GM19463 (cell line): Measurements from ENCODE around the gene HAND2.

Source experiments
- ATAC-seq: cut with Tn5 transposase; IDR thresholded peaks from one replicate; pipeline ENCODE4 v1.9.1; 2021; ENCODE audit warnings: mild to moderate bottlenecking, moderate library complexity; ENCODE audit not compliant: unreplicated experiment

Gene HAND2

DNA sequence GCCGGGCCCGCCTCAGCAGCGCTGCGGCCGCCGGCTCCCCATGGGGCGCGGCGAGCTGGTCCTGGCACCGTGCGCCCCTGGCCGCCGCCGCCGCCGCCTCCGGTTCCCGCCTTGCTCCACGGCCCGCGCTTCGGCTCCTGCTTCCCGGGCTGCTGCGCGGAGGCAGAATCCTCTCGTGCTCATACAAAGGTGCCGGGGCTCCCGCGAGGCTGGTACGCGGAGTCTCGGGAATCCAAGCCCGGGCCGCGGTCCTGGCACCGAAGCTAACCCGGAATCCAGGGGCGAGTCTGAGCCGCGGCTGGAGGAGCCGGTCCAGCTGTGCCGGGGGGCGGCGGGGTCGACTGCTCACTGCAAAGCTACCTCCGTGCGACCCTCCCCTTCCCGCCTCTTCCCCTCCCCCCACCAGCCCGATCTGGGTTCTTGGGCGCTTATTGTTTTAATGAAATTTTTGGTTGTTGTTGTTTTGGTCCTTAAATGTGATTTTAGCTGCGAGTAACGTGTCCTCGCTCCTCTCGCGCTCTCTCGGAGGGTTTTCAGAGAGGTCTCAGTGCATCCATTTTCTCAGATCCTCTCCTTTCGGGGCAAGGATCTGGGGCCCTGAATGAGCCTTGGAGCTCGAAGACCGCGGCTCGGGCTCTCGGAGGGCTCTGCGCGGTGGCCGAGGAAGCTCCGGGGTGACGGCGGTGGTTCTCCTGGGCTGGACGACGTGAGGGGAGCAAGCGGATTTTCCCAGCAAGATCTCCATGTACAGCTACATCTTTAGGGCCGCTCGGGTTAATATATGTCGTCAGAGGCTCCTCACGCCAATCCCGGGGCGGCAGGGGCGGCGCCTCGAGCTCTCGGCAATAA lies at the start of gene HAND2:
TSS of gene HAND2 (minus strand) at position 753 of the 849 bp plus-strand sequence. CDS start 940 bp downstream, outside the sequence.
- ATAC-seq: no peak

- no peak for ATAC-seq
These were observed 48.9 kb upstream of the HAND2 start for GRCh38 chr4:173578956-173579355.

DNA sequence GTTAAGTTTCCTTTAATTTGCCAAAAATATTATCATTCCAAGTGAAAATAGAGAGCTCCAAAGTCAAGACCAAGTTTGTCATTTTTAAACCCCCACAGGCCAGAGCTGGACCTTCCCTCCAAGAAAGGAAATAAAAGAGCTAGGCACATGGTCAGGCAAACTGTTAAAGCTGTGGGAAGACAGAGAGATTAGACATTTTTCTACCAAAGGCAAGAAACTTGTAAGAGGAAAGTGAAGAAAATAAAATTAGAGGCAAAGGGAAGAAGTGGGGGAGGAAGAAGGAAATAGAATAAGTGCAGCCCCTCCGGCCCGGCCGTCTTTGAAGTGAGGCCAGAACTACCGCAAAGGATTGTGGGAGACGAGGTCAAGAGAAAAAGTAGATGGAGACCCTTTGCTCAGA lies 47.9 kb upstream of the HAND2 start:
- no peak for ATAC-seq

DNA sequence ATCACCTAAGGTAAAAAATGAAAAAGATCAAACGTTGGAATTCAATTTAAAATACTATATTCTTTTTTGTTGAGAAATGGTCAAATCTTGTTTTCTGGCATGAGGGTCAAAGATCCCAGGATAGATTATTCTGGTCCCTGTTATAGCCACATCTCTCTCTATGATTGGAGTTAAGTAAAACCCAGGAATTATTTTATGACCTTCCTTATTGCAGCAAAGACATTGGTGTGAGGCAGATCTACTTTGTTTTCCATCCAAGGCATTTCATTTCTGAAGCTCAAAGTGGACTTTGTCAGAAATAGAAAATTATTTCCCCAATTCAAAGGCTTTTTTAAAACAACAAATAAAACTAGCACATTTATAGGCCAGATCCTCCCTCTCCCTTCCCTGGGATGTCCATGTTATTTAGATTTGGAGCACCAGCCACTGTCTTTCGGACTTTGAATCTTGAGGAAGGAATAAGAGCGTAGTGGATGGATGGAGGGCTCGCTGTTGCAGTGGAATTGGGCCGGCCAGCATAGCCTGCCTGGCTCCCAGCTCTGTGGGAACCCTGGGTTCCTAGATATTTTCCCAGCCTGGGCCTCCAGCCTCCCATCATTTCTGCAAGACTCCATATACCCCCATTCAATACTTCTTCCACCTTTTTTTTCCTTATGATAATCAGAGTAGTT lies 45.6 kb upstream of the HAND2 start:
- ATAC-seq: no peak

GRCh38 chr4:173573725-173574124 lies 43.7 kb upstream of the HAND2 start:
- ATAC-seq: no peak

- ATAC-seq: no peak
These were observed 43.3 kb upstream of the HAND2 start for GRCh38 chr4:173573286-173573685.

DNA sequence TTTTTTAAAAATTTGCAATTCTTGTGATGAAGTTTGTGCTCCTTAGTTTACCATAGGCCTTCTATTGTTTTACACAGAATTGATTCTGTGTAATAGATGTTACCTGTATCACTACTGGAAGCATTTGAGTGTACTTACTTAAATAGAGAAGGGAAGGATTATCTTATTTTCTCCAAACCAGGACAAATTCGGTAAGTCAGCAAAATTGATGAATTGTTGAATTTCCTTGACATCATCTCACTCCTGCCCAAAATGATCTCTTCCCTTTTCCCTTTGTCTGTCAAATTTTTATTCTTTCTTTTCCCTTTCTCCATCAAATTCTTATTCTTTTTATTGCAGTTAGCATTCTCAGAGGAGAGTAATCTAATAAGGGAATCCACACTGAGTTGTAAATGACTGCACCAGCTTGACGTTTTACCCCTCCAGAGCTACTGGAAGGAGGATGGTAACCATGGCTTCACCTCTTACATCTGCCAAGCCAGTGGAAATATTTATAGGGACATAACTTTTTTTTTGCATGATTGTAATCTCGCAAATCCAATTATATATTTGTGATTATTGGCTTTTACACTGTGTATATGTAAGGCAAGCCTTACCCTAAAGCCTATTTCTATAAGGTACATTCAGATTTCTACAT lies 42.6 kb upstream of the HAND2 start:
- ATAC-seq: no peak

- ATAC-seq: no peak
These were observed 41.6 kb upstream of the HAND2 start for GRCh38 chr4:173571620-173572019.

GRCh38 chr4:173565281-173565680 lies 35.3 kb upstream of the HAND2 start:
- ATAC-seq: no peak

GRCh38 chr4:173564461-173564860 lies 34.4 kb upstream of the HAND2 start:
- ATAC-seq: no peak

- ATAC-seq: no peak
These were observed 30.9 kb upstream of the HAND2 start for GRCh38 chr4:173560896-173561295.

GRCh38 chr4:173556398-173557131 lies 26.5 kb upstream of the HAND2 start:
- no peak for ATAC-seq

DNA sequence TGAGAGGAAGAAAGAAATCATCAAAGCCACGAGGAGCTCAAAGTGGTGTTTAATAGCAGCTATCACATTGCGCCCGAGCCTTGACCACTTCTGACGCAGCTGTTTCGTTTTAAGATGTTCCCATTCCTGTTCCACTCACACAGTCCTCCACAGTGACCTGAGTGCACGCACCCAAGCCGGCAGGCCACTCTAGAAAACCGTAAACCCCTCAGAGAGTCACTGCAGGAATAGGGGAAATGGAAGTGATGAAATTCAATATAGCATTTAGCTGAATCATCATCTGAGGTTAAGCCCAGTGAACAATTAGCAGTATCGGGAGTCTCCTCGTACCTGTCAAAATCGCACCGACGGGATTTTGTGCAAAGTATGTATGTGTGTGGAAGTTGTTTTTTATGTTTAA lies 17.9 kb upstream of the HAND2 start:
- no peak for ATAC-seq

DNA sequence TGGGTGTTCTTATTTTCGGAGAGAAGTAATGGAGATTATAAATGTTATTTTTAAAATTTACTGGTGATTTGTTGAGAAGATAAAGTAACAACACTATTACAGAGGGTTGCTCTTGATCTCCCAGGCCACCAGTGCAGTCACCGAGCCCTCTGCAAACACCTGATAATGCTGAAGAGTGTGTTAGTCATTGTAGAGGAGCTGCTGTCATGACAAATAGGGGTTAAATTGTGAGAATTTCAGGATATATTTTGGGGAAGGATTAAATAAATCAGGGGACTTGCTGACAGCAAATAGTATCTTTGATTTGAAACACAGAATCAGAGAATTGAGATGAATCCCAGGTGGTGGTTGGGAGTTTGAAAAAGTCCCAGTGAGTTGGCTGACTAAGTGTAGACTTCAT lies 16.7 kb upstream of the HAND2 start:
- ATAC-seq: no peak

GRCh38 chr4:173545440-173545839 lies 15.4 kb upstream of the HAND2 start:
- ATAC-seq: no peak

- no peak for ATAC-seq
These were observed 13.2 kb upstream of the HAND2 start for GRCh38 chr4:173543266-173543665.

DNA sequence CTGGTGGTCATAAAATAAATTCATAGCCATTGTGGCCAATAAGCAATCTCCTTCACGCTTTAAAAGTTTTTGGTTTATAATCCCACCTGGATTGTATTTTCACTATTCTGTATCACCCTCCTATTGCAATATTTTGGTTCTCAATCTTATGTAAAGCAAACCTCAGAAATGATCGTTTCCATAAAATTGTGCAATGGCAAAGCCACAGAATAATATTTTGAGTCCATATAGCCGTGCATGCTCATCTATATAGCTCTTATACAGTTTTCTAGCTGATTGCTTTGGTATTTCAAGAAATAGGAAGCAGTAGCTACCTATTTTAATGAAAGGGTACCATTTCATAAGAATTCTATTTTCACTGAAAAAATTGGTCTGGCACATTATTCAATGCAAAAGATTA lies 10.0 kb upstream of the HAND2 start:
- ATAC-seq: no peak

DNA sequence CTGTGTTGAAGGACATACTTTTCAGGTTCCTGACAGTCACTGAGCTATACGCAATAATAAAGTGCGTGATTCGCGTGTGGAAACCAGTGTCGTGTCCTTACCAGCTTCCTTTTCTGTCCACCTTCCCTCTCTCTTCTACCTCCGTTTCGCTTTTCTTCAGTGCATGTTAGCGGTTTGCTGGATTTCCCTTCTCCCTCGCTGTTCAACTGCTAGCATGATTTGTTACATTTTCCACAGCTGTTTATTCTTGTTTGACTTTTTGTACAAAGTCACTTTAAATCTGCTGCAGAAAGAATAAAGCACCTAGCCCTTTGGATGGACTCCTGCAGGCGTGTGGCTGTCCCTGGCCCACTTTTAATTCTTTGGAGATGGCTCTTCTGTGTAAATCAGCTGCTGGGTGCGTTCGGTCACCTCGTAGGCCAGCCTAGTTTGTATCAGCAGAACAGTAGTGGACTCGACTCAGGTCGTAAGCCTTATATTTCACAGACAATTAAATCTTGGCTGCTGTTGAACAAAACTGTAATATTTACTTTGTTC lies 8.9 kb upstream of the HAND2 start:
- no peak for ATAC-seq

DNA sequence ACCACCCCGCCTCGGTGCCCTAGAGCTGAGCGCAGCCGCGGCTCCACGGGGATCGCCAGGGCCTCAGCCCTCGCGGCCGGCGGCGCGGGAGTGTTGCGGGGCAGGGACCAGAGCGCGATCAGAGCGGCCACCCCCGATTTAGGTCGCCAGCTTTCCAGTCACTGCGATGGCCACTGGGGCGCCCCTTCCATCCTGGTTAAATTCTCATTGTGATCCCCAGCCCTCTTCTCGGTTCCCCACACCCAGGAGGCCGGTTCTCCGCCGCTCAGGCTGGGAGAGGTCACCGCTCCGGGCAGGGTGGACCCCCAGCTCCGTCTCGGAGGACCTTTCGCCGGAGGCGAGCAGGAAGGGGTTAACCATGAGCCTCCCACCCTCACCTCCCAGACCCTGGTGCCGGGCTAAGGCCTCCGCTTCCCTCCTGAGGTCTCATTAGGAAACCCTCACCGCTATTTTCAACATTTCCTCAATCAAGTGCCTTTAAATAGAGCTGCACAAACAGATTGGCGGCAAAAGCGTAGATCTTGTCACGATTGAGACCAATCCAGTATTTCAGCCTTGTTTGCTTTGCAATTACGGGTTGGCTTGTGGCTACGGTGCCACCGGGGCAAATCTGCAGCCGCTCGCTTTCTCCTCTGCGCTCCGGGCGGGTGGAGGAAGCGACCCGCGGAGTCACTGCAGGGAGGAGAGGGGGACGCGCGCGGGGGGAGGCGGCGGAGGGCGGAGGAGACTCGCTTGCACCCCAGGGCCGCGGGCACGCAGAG lies 8.3 kb upstream of the HAND2 start:
- no peak for ATAC-seq

DNA sequence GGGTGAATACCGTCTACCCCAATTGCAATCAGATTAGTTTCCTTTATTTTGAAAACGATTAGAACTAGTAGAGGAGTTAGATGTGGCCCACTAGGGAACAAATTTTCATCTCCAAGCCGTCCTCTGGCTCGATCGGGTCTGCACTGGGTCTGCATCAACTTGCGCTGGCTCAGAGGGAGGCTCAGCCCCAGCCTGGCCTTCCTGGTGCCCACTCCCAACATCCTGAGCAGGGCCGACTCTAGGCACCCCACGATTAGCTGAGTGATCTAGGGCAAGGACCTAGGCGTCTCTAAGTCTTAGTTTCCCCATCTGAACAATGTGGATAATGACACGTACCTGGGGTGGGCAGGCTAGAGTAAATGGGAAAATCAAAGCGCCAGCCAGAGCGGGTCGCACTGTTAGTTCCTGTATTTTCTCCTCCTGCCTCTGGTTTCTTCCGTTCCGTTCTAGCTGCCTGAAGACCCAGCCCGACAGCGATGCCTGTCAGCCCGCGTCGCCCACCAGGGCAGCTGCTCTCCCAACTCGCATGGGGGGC lies 7.7 kb upstream of the HAND2 start:
- no peak for ATAC-seq
